GM19438 (cell line): ENCODE results near the gene PCDHA8.
"Not testable (repeated sequence)": the region's sequence is repeated elsewhere in the genome, so short reads cannot be mapped to it uniquely, and the experiment has no call there.

Source experiments
- ATAC-seq: cut with Tn5 transposase; IDR thresholded peaks from one replicate; pipeline ENCODE4 v1.9.1; 2021; ENCODE audit warnings: low read depth; ENCODE audit not compliant: unreplicated experiment

Gene PCDHA8

GRCh38 chr5:140840978-140841962, at the start of gene PCDHA8:
Gene PCDHA8 (plus strand): TSS chr5:140841187. CDS start chr5:140841322, 135 bp downstream.
- ATAC-seq, result no peak

GRCh38 chr5:140794595-140795258, 46.3 kb upstream of the PCDHA8 start, which contains the start of gene PCDHA2:
Gene PCDHA2 (plus strand): TSS chr5:140794852.
- no peak for ATAC-seq

- no peak for ATAC-seq
Measured at GRCh38 chr5:140795259-140795641, 45.7 kb upstream of the PCDHA8 start.

GRCh38 chr5:140796072-140796717, 44.8 kb upstream of the PCDHA8 start:
- ATAC-seq, result not testable (repeated sequence)

GRCh38 chr5:140796718-140797095, 44.3 kb upstream of the PCDHA8 start:
- no peak for ATAC-seq

GRCh38 chr5:140800816-140801493, 40.0 kb upstream of the PCDHA8 start, which contains the start of gene PCDHA3:
Gene PCDHA3 (plus strand): TSS chr5:140801057.
- ATAC-seq, result no peak

GRCh38 chr5:140801494-140801841, 39.5 kb upstream of the PCDHA8 start:
- no peak for ATAC-seq

- ATAC-seq, result not testable (repeated sequence)
Measured at GRCh38 chr5:140802381-140802780, 38.6 kb upstream of the PCDHA8 start.

- no peak for ATAC-seq
Measured at GRCh38 chr5:140802781-140803271, 38.2 kb upstream of the PCDHA8 start.

- ATAC-seq, result no peak
Measured at GRCh38 chr5:140806834-140807775, 33.9 kb upstream of the PCDHA8 start, which contains the start of gene PCDHA4. Gene PCDHA4 (plus strand): TSS chr5:140807068.

- ATAC-seq, result not testable (repeated sequence)
Measured at GRCh38 chr5:140808241-140808888, 32.6 kb upstream of the PCDHA8 start.

GRCh38 chr5:140808889-140809291, 32.1 kb upstream of the PCDHA8 start:
- ATAC-seq, result no peak

- ATAC-seq, result no peak
Measured at GRCh38 chr5:140821375-140822280, 19.4 kb upstream of the PCDHA8 start, which contains the start of gene PCDHA5. Gene PCDHA5 (plus strand): TSS chr5:140821613.

GRCh38 chr5:140822281-140822629, 18.7 kb upstream of the PCDHA8 start:
- no peak for ATAC-seq

- not testable (repeated sequence) for ATAC-seq
Measured at GRCh38 chr5:140822969-140823368, 18.0 kb upstream of the PCDHA8 start.

GRCh38 chr5:140823475-140823874, 17.5 kb upstream of the PCDHA8 start:
- ATAC-seq, result no peak

GRCh38 chr5:140827704-140828361, 13.2 kb upstream of the PCDHA8 start, which contains the start of gene PCDHA6:
Gene PCDHA6 (plus strand): TSS chr5:140827960. CDS start chr5:140828092, 132 bp downstream.
- no peak for ATAC-seq
